Psoas muscle (tissue), 8 donors: ENCODE measurements around the gene RTN1. TPM values are rescaled to one million over a fixed set of nuclear protein-coding genes. Genes with fewer than 3 reads are reported as not detected.

Experiments used
- ATAC-seq, 4 donors: fragments of 200-7000 bp; cut with Tn5 transposase; one replicate each; pipeline ENCODE4 v1.9.1; 2020; ENCODE audit warnings: moderate library complexity in 3 of 4, mild to moderate bottlenecking in 2 of 4
- DNase-seq, 2 donors: peaks; one replicate each; pipeline ENCODE4 v3.0.0-alpha.2; 2020
- H3K27ac ChIP-seq: fragments of 200-600 bp; one replicate; pipeline ENCODE4 v1.8.0; 2022
- H3K27me3 ChIP-seq, 3 donors: fragments of 200-600 bp in 1 of 3; one replicate each; pipeline versions ENCODE4 v1.6.1 to v1.8.0; 2013 to 2022; ENCODE audit warnings: low read length in 2 of 3, mild to moderate bottlenecking in 2 of 3, moderate library complexity in 1 of 3; ENCODE audit not compliant: insufficient read depth in 3 of 3
- H3K36me3 ChIP-seq, 2 donors: fragments of 200-600 bp in 1 of 2; one replicate each; pipeline versions ENCODE4 v1.6.1 to v1.8.0; 2013 to 2022; ENCODE audit warnings: low read depth in 1 of 2, mild to moderate bottlenecking in 1 of 2, moderate library complexity in 1 of 2; ENCODE audit not compliant: insufficient read depth in 1 of 2
- H3K4me1 ChIP-seq: fragments of 200-600 bp; one replicate; pipeline ENCODE4 v1.8.0; 2022
- H3K4me3 ChIP-seq: fragments of 200-600 bp; one replicate; pipeline ENCODE4 v1.8.0; 2022; ENCODE audit warnings: mild to moderate bottlenecking
- H3K9me3 ChIP-seq: fragments of 200-600 bp; one replicate; pipeline ENCODE4 v1.8.0; 2022
- WGBS, 3 donors: extraction: QIAGEN DNeasy Blood & Tissue Kit; methylation state at CpG; one replicate each; pipeline versions ENCODE4 v1.1.6 to v1.1.7; 2013; 5-methylcytosine and 5-hydroxymethylcytosine counted together
- intact Hi-C, 2 donors: fragments of 100-400 bp; cut with DNase I; formaldehyde crosslinking; loops; one replicate each; pipeline versions ENCODE4 v1.11.0 to v1.14.2; 2022
- polyA plus RNA-seq, 3 donors: library from polyadenylated mRNA; stranded (reverse); fragments of 200-250 nt; gene quantifications; one replicate each; pipeline ENCODE4 v1.2.3, GENCODE V29; 2013
- total RNA-seq, 4 donors: library from RNA; stranded (reverse); fragmentation: NEBNext Ultra II Directional in 2 of 4; extraction: Animal tissue kit (Norgen Biotek cat#: 25700) in 2 of 4; gene quantifications; one replicate each; pipeline versions ENCODE4 v1.2.1 to v1.2.4, GENCODE V29; 2021 to 2023
- TF ChIP-seq, protein P1 (sequence below): fragments of 200-600 bp; IDR thresholded peaks from one replicate; pipeline ENCODE4 v1.8.0; 2022; ENCODE audit warnings: antibody characterized with exemption
- donor health status: healthy with polysubstance abuse.
- donor health status: DM: no; HTN: no; CAD: no; lungs with moderate emphysema.
- donor health status: Bipolar disorder and iron deficiency.
- donor health status: healthy.
- donor health status: DM: yes; HTN: yes; CAD: no.
- donor health status: DM: no; HTN: no; CAD: no.
- donor health status: DM: no; HTN: no; CAD: no.
- donor health status: DM: yes; HTN: yes; CAD: no.

Gene RTN1
- total and polyA plus RNA-seq, 7 donors, result 0.17 to 1.7 (median 0.74) TPM

DNA sequence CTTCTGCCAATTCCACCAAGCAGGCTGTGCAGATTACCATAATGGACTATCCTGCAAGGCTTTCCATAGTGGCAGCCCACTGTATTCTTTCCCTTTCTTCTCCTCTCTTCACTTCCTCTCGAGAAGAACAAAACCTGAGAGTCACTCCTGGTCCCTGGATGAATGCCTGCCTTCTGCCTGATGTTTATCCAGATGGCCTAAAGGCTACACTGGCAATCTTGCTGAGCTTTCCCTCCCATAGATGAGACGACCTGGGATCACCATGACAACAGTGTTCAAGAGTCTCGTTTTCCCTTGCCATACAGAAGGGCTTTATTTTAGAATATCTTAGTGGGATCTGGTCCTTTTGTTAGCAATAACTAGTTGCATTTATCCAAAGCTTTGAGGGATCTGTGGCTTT, 142.3 kb downstream of the RTN1 start:
- WGBS, 3 donors, result 13 to 28% (median 19%) methylated on average over 3 of the region's 3 CpGs
- Histone ChIP-seq H3K36me3 (no peaks in the 10 kb centered on the region), H3K27me3 (no peaks in the 10 kb centered on the region), H3K9me3 (no peaks in the 10 kb centered on the region), H3K4me3 (no peak overlapping the region), H3K4me1 (no peaks in the 10 kb centered on the region), H3K27ac (no peak overlapping the region)
- DNase-seq (no peak), ATAC-seq (no peak)
- intact Hi-C loops, result no loop called here
- TF ChIP-seq, protein P1, sequence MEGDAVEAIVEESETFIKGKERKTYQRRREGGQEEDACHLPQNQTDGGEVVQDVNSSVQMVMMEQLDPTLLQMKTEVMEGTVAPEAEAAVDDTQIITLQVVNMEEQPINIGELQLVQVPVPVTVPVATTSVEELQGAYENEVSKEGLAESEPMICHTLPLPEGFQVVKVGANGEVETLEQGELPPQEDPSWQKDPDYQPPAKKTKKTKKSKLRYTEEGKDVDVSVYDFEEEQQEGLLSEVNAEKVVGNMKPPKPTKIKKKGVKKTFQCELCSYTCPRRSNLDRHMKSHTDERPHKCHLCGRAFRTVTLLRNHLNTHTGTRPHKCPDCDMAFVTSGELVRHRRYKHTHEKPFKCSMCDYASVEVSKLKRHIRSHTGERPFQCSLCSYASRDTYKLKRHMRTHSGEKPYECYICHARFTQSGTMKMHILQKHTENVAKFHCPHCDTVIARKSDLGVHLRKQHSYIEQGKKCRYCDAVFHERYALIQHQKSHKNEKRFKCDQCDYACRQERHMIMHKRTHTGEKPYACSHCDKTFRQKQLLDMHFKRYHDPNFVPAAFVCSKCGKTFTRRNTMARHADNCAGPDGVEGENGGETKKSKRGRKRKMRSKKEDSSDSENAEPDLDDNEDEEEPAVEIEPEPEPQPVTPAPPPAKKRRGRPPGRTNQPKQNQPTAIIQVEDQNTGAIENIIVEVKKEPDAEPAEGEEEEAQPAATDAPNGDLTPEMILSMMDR, result no peak

- DNase-seq, result peak in 1 of 2 donors; percentile 18
Measured at GRCh38 chr14:59727073-59727661, 143.4 kb downstream of the RTN1 start.

GRCh38 chr14:59711080-59711479, 159.5 kb downstream of the RTN1 start:
- DNase-seq (no peak), ATAC-seq (no peak)
- H3K27ac ChIP-seq, result no peak overlapping the region
- TF ChIP-seq, protein P1, result no peak
- 52 to 63% (median 54%) methylated on average over 2 of the region's 2 CpGs for WGBS, 3 donors
- H3K4me1 ChIP-seq, result peaks cover 5% of the 10 kb centered on the region
- no peak overlapping the region for H3K4me3 ChIP-seq
- H3K9me3 ChIP-seq, result no peaks in the 10 kb centered on the region
- intact Hi-C loops, result no loop called here
- H3K27me3 ChIP-seq, result peaks cover 0 to 3% (median 0%) of the 10 kb centered on the region in 3 donors
- H3K36me3 ChIP-seq, result no peaks in the 10 kb centered on the region

More at GRCh38 chr14:59727073-59727661, 143.4 kb downstream of the RTN1 start:
- no peaks in the 10 kb centered on the region for H3K4me1 ChIP-seq
- ATAC-seq, result no peak
- intact Hi-C loops, result no loop called here
- TF ChIP-seq, protein P1, result no peak
- no peaks in the 10 kb centered on the region for H3K27me3 ChIP-seq
- H3K9me3 ChIP-seq, result no peaks in the 10 kb centered on the region
- H3K36me3 ChIP-seq, result no peaks in the 10 kb centered on the region
- no peak overlapping the region for H3K4me3 ChIP-seq
- H3K27ac ChIP-seq, result no peak overlapping the region
- 95 to 96% (median 96%) methylated on average over 43 to 53 of the region's 53 CpGs for WGBS, 3 donors

- TF ChIP-seq, protein P1, result no peak
- Histone ChIP-seq H3K27me3 (peaks cover 0 to 3% (median 0%) of the 10 kb centered on the region in 3 donors), H3K4me3 (no peak overlapping the region), H3K4me1 (peaks cover 5% of the 10 kb centered on the region), H3K27ac (no peak overlapping the region), H3K36me3 (no peaks in the 10 kb centered on the region), H3K9me3 (no peaks in the 10 kb centered on the region)
- DNase-seq (no peak), ATAC-seq (peak in 2 of 4 donors; percentile 59 to 73)
- intact Hi-C loops, result no loop called here
- 34 to 43% (median 42%) methylated on average over 7 of the region's 7 CpGs for WGBS, 3 donors
Measured at GRCh38 chr14:59707778-59708561, 162.6 kb downstream of the RTN1 start.
